GM12878 (cell line): ENCODE measurements around the gene SPATA19. TPM values are rescaled to one million over a fixed set of nuclear protein-coding genes. Genes with fewer than 3 reads are reported as not detected.

Source experiments
- ATAC-seq: fragments of 200-7000 bp; cut with Tn5 transposase; 3 replicates; pipeline ENCODE4 v1.9.1; 2020; ENCODE audit warnings: mild to moderate bottlenecking, moderate library complexity
- BruUV-seq: library from RNA; stranded (reverse); fragments of 400-500 nt; replicated peaks from 2 replicates; lab custom pipeline; 2021; lab: Mats Ljungman, UMichigan
- CTCF ChIA-PET: fragments of 300-600 bp; sonication (Branson Sonifier 250); formaldehyde crosslinking; extraction: SDS; loops from one replicate; lab custom pipeline; 2021; ENCODE audit warnings: inconsistent platforms; lab: Yijun Ruan, JAX
- POLR2A ChIA-PET: fragments of 350-600 bp; formaldehyde crosslinking; extraction: SDS; loops from one replicate; lab custom pipeline; 2021; ENCODE audit warnings: inconsistent platforms; lab: Charles Lee
- RAD21 ChIA-PET: fragments of 300-600 bp; sonication (Branson Sonifier 250); formaldehyde crosslinking; loops from one replicate; lab custom pipeline; 2023; ENCODE audit warnings: antibody characterized with exemption; ENCODE audit not compliant: unreplicated experiment; lab: Charles Lee
- SMC1A ChIA-PET: fragments of 300-600 bp; sonication (Branson Sonifier 250); formaldehyde crosslinking; loops from one replicate; lab custom pipeline; 2023; ENCODE audit not compliant: unreplicated experiment, uncharacterized antibody; lab: Charles Lee
- DNase-seq: peaks from one replicate; pipeline ENCODE4 v3.0.0-alpha.2; 2011; ENCODE audit warnings: low read depth, low spot score
- FAIRE-seq: peaks from 3 replicates; lab custom pipeline; 2011; peaks lifted over from hg19 to GRCh38; lab: Jason Lieb, UNC
- H2AFZ ChIP-seq: 2 replicates; pipeline ENCODE4 v1.6.0; 2011; ENCODE audit warnings: low read depth, low read length, control low read depth; ENCODE audit not compliant: control insufficient read depth
- H3K27ac ChIP-seq: 2 replicates; pipeline ENCODE4 v1.5.1; 2011; ENCODE audit warnings: control low read depth; ENCODE audit not compliant: control insufficient read depth, insufficient read depth
- H3K27me3 ChIP-seq, 2 experiments: replicated peaks in 1 of 2; 2 replicates each; pipeline versions ENCODE4 v1.6.0 to v1.6.1; 2011; ENCODE audit warnings: low read length in 1 of 2; ENCODE audit not compliant: control insufficient read depth in 2 of 2, insufficient read depth in 2 of 2
- H3K36me3 ChIP-seq, 2 experiments: 2 replicates each; pipeline ENCODE4 v1.5.1; 2011; ENCODE audit warnings: low read length in 1 of 2; ENCODE audit not compliant: control insufficient read depth in 2 of 2, insufficient read depth in 2 of 2
- H3K4me1 ChIP-seq: 2 replicates; pipeline ENCODE4 v1.6.1; 2011; ENCODE audit warnings: mild to moderate bottlenecking, low read length, moderate library complexity, mixed read lengths; ENCODE audit not compliant: control insufficient read depth, insufficient read depth
- H3K4me2 ChIP-seq: 2 replicates; pipeline ENCODE4 v1.6.0; 2011; ENCODE audit warnings: control low read depth; ENCODE audit not compliant: control insufficient read depth, insufficient read depth
- H3K4me3 ChIP-seq: fragments of 200-600 bp; sonication (generic); 2 replicates; pipeline ENCODE4 v1.5.1; 2016
- H3K79me2 ChIP-seq: 2 replicates; pipeline ENCODE4 v1.6.0; 2011; ENCODE audit warnings: low read length; ENCODE audit not compliant: control insufficient read depth, insufficient read depth
- H3K9ac ChIP-seq: 2 replicates; pipeline ENCODE4 v1.8.0; 2011; ENCODE audit warnings: low read length, control low read depth, mixed read lengths; ENCODE audit not compliant: control insufficient read depth, insufficient read depth
- H3K9me3 ChIP-seq: replicated peaks from 3 replicates; pipeline ENCODE4 v1.5.1; 2011; ENCODE audit warnings: mild to moderate bottlenecking, low read length; ENCODE audit not compliant: control insufficient read depth, insufficient read depth
- H4K20me1 ChIP-seq: 2 replicates; pipeline ENCODE4 v1.6.0; 2011; ENCODE audit not compliant: control insufficient read depth, insufficient read depth
- IRF4 ChIP-seq: IDR thresholded peaks from 2 replicates; pipeline ENCODE4 v1.6.1; 2011; ENCODE audit warnings: low read depth, low read length
- RAD21 ChIP-seq: IDR thresholded peaks from 2 replicates; pipeline ENCODE4 v1.6.1; 2011; ENCODE audit warnings: mild to moderate bottlenecking, low read depth, low read length, moderate library complexity; ENCODE audit not compliant: insufficient read depth
- RUNX3 ChIP-seq: IDR thresholded peaks from 2 replicates; pipeline ENCODE4 v1.6.1; 2012; ENCODE audit warnings: low read length, inconsistent platforms
- SMC3 ChIP-seq: IDR thresholded peaks from 2 replicates; pipeline ENCODE4 v1.6.1; 2011; ENCODE audit warnings: low read length, improper control_type of control experiment, borderline replicate concordance
- WGBS: methylation state at CpG from one replicate; pipeline ENCODE4 v1.1.6; 2016; ENCODE audit warnings: low lambda C conversion rate; ENCODE audit not compliant: insufficient replicate concordance, insufficient coverage; ENCODE audit errors: missing lambda C conversion rate; 5-methylcytosine and 5-hydroxymethylcytosine counted together
- in situ Hi-C: fragments of 300-500 bp; cut with MboI; formaldehyde crosslinking; loops from 9 replicates; pipeline ENCODE4 v1.14.3; 2018; ENCODE audit warnings: mixed read lengths
- intact Hi-C: fragments of 100-400 bp; cut with micrococcal nuclease; formaldehyde crosslinking; loops from one replicate; pipeline ENCODE4 v1.14.2; 2022; ENCODE audit not compliant: unreplicated experiment
- polyA plus RNA-seq, 11 experiments: library from polyadenylated mRNA; depleted of rRNA in 4 of 11; unstranded in 6 of 11; stranded (reverse) in 5 of 11; fragments of >200 nt; fragmentation: Nextera tagmentation in 4 of 11; fragmentation: Illumina TruSeq in 1 of 11; extraction: Ambion mirVana in 4 of 11; extraction: Trizol in 1 of 11; gene quantifications; 1 replicate in 1 of 11; 2 replicates in 10 of 11; pipeline versions ENCODE4 v1.2.1 to v1.2.3, GENCODE V29; 2011 to 2016; ENCODE audit warnings: inconsistent platforms in 2 of 11, missing spikeins in 2 of 11, low read depth in 1 of 11
- total RNA-seq, 4 experiments: library from RNA; depleted of rRNA in 3 of 4; stranded (reverse); fragments of >200 nt in 3 of 4; fragmentation: Illumina TruSeq in 1 of 4; extraction: Trizol in 1 of 4; gene quantifications; 2 replicates each; pipeline versions ENCODE4 v1.2.1 to v1.2.3, GENCODE V29; 2013 to 2021
- TF ChIP-seq, protein P1 (sequence below): IDR thresholded peaks from 2 replicates; pipeline ENCODE4 v1.6.1; 2011; ENCODE audit warnings: borderline replicate concordance, low read depth, mild to moderate bottlenecking, moderate library complexity, low read length; ENCODE audit not compliant: insufficient read depth, poor library complexity, severe bottlenecking
- TF ChIP-seq, protein P2 (sequence below), 3 experiments: IDR thresholded peaks in 2 of 3; conservative IDR thresholded peaks in 1 of 3; 2 replicates each; pipeline ENCODE4 v1.5.1; 2011; ENCODE audit warnings: low read depth in 3 of 3, low read length in 3 of 3, mild to moderate bottlenecking in 3 of 3, control low read depth in 2 of 3, moderate library complexity in 2 of 3, inconsistent platforms in 1 of 3, mixed read lengths in 1 of 3; ENCODE audit not compliant: control insufficient read depth in 2 of 3, insufficient read depth in 1 of 3; ENCODE audit errors: extremely low read depth in 1 of 3
- TF ChIP-seq, protein P3 (sequence below): fragments of 450-650 bp; IDR thresholded peaks from 2 replicates; pipeline ENCODE4 v1.6.1; 2017; ENCODE audit warnings: antibody characterized with exemption, mild to moderate bottlenecking, moderate library complexity

SPATA19 gene
- total and polyA plus RNA-seq, 10 of the 15 experiments (the other 5 are each of a cell fraction or from before 2014, with no cell fraction given), result not detected

DNA sequence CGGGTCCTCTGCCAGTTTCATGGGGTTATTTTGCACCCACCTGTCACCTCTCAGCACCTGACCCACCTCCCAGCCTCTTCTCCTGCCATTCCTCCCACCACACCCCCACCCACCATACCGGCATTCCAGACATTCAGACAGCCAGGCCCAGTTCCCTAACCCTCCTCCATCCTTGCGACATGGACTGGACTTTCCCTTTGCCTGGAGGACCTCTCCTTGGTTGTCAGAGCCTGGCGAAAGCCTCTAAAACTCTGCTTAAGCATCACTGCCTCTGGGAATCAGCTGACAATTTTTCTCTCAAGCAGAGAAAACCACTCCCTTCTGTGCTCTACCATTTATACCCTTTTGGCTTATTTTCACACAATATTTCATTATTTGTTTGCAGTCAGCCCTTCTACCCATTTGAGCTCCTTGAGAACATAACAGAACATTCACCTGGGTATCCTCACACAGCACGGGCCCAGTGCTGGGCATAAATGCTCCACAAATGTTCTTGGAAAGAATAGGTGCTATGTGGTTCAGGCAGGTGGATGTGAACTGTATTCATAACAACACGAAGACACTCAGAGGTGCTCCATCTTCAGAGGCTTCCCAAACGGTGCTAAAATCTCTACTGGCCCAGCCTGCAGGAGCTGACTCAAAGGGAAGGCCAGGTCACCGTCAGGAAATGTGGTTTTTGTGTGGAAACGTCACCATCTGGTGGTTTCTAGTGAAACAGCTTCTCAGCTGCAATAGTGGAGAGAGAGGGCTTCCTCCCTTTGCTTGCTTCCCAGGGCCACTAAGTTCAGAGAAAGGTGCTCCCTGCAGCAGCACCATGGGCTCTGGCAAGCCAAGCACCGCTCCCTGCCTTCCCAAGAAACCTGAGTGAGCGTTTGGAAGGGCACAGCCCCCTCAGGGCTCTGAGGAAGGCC is 10.4 kb downstream of the SPATA19 start:
- Histone ChIP-seq H3K27me3 (no peaks in the 10 kb centered on the region; a peak in 1 of 4 replicates), H3K4me2 (no peak overlapping the region), H3K4me1 (no peaks in the 10 kb centered on the region), H3K9me3 (peaks cover 1% of the 10 kb centered on the region; the same call in 2 of the 3 replicates), H3K79me2 (no peaks in the 10 kb centered on the region), H3K36me3 (no peaks in the 10 kb centered on the region), H3K4me3 (no peak overlapping the region), H3K9ac (no peak overlapping the region), H2AFZ (no peak overlapping the region), H3K27ac (no peak overlapping the region), H4K20me1 (no peaks in the 10 kb centered on the region)
- 24% methylated on average over 9 of the region's 11 CpGs for WGBS
- CTCF ChIA-PET, result interaction anchor here (0.7 to 4.8 kb wide), 11 partner anchors 9 to 758 kb away, joined by 3 to 67 read pairs (median 4); partner anchors contain the start of gene SPATA19
- BruUV-seq, result no TSS peak
- peak; percentile 96 for ATAC-seq
- peak; percentile 85 for FAIRE-seq
- POLR2A ChIA-PET, result no interaction called here
- in situ Hi-C loops, result no loop called here
- DNase-seq, result peak; percentile 23
- SMC1A ChIA-PET, result interaction anchor here (0.7 to 1.5 kb wide), 4 partner anchors 20 to 756 kb away, joined by 4 to 9 read pairs (median 6); no protein-coding TSS in a partner anchor
- intact Hi-C loops, result loop anchor here (1.0 kb wide), 2 partner anchors 701 to 757 kb away; no protein-coding TSS in a partner anchor
- 0 out of 2 replicates have a peak, but pooled peaks have one; percentile 70 for TF ChIP-seq IRF4
- peak; percentile 67; the same call in 1 of the 2 replicates for TF ChIP-seq SMC3
- TF ChIP-seq RUNX3, result peak; percentile 71
- TF ChIP-seq, protein P1, sequence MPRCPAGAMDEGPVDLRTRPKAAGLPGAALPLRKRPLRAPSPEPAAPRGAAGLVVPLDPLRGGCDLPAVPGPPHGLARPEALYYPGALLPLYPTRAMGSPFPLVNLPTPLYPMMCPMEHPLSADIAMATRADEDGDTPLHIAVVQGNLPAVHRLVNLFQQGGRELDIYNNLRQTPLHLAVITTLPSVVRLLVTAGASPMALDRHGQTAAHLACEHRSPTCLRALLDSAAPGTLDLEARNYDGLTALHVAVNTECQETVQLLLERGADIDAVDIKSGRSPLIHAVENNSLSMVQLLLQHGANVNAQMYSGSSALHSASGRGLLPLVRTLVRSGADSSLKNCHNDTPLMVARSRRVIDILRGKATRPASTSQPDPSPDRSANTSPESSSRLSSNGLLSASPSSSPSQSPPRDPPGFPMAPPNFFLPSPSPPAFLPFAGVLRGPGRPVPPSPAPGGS, result no peak
- TF ChIP-seq, protein P2, sequence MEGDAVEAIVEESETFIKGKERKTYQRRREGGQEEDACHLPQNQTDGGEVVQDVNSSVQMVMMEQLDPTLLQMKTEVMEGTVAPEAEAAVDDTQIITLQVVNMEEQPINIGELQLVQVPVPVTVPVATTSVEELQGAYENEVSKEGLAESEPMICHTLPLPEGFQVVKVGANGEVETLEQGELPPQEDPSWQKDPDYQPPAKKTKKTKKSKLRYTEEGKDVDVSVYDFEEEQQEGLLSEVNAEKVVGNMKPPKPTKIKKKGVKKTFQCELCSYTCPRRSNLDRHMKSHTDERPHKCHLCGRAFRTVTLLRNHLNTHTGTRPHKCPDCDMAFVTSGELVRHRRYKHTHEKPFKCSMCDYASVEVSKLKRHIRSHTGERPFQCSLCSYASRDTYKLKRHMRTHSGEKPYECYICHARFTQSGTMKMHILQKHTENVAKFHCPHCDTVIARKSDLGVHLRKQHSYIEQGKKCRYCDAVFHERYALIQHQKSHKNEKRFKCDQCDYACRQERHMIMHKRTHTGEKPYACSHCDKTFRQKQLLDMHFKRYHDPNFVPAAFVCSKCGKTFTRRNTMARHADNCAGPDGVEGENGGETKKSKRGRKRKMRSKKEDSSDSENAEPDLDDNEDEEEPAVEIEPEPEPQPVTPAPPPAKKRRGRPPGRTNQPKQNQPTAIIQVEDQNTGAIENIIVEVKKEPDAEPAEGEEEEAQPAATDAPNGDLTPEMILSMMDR (IDR thresholded peaks at IDR 0.05 in 2 of 3, conservative IDR thresholded peaks at IDR 0.05 in 1 of 3; ENCODE audit: control insufficient read depth in 2 of 3, extremely low read depth in 1 of 3, insufficient read depth in 1 of 3, low read depth in 3 of 3, low read length in 3 of 3), result peak; percentile 59 to 75 (median 61); a peak in 5 of 6 replicates
- TF ChIP-seq RAD21, result peak; percentile 86
- TF ChIP-seq, protein P3, sequence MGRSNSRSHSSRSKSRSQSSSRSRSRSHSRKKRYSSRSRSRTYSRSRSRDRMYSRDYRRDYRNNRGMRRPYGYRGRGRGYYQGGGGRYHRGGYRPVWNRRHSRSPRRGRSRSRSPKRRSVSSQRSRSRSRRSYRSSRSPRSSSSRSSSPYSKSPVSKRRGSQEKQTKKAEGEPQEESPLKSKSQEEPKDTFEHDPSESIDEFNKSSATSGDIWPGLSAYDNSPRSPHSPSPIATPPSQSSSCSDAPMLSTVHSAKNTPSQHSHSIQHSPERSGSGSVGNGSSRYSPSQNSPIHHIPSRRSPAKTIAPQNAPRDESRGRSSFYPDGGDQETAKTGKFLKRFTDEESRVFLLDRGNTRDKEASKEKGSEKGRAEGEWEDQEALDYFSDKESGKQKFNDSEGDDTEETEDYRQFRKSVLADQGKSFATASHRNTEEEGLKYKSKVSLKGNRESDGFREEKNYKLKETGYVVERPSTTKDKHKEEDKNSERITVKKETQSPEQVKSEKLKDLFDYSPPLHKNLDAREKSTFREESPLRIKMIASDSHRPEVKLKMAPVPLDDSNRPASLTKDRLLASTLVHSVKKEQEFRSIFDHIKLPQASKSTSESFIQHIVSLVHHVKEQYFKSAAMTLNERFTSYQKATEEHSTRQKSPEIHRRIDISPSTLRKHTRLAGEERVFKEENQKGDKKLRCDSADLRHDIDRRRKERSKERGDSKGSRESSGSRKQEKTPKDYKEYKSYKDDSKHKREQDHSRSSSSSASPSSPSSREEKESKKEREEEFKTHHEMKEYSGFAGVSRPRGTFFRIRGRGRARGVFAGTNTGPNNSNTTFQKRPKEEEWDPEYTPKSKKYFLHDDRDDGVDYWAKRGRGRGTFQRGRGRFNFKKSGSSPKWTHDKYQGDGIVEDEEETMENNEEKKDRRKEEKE, result no peak
- RAD21 ChIA-PET, result interaction anchor here (1.0 to 1.5 kb wide), 6 partner anchors 14 to 761 kb away, joined by 3 to 19 read pairs (median 4); no protein-coding TSS in a partner anchor
